IPS-NIHi7 (cell line): ENCODE data around the gene PTPA.

Experiments
- DNase-seq: peaks from one replicate; pipeline ENCODE4 v3.0.0; 2012; ENCODE audit warnings: mixed read lengths; ENCODE audit errors: extremely low spot score

Gene PTPA

GRCh38 chr9:129081388-129081904, 29.8 kb upstream of the PTPA start:
- peak; percentile 97 for DNase-seq

- no peak for DNase-seq
These were observed 27.1 kb upstream of the PTPA start for GRCh38 chr9:129084087-129084486.

- no peak for DNase-seq
These were observed 22.0 kb upstream of the PTPA start for GRCh38 chr9:129089246-129089645.

- DNase-seq, result no peak
These were observed 17.4 kb upstream of the PTPA start for GRCh38 chr9:129093602-129094386.

- DNase-seq, result no peak
These were observed 16.6 kb upstream of the PTPA start for GRCh38 chr9:129094387-129095169.

GRCh38 chr9:129095170-129095667, 16.0 kb upstream of the PTPA start:
- no peak for DNase-seq

GRCh38 chr9:129095908-129096307, 15.3 kb upstream of the PTPA start:
- no peak for DNase-seq

- DNase-seq, result no peak
These were observed 13.4 kb upstream of the PTPA start for GRCh38 chr9:129097671-129098306.

- DNase-seq, result no peak
These were observed 12.9 kb upstream of the PTPA start for GRCh38 chr9:129098328-129098727.

GRCh38 chr9:129100383-129101169, 10.6 kb upstream of the PTPA start:
- DNase-seq, result peak; percentile 34

GRCh38 chr9:129101279-129101678, 9.9 kb upstream of the PTPA start:
- DNase-seq, result no peak

GRCh38 chr9:129102095-129102525, 9.1 kb upstream of the PTPA start:
- no peak for DNase-seq

- DNase-seq, result peak; percentile 86
These were observed 8.2 kb upstream of the PTPA start for GRCh38 chr9:129102791-129103594.

- no peak for DNase-seq
These were observed 7.6 kb upstream of the PTPA start for GRCh38 chr9:129103595-129103965.

GRCh38 chr9:129104051-129104450, 7.2 kb upstream of the PTPA start:
- DNase-seq, result no peak

GRCh38 chr9:129105857-129106694, 5.1 kb upstream of the PTPA start:
- no peak for DNase-seq

GRCh38 chr9:129107651-129108050, 3.6 kb upstream of the PTPA start:
- no peak for DNase-seq

- DNase-seq, result no peak
These were observed 3.0 kb upstream of the PTPA start for GRCh38 chr9:129108083-129108804.
